ENCODE results near the gene MTA2. TPM values are rescaled to one million over a fixed set of nuclear protein-coding genes. Genes with fewer than 3 reads are reported as not detected.

MTA2 gene
- total and polyA plus RNA-seq, 10 of the 15 experiments (the other 5 are each of a cell fraction or from before 2014, with no cell fraction given), result 6.7 to 201 (median 113) TPM

- no peak for TF ChIP-seq CUX1 (IDR thresholded peaks at IDR 0.05; ENCODE audit: insufficient replicate concordance, low read depth, low read length)
- peak; percentile 39; the same call in 1 of the 2 replicates for TF ChIP-seq CREM (IDR thresholded peaks at IDR 0.05; ENCODE audit: low read depth)
- TF ChIP-seq YBX1 (IDR thresholded peaks at IDR 0.05), result no peak
- TF ChIP-seq RELA (IDR thresholded peaks at IDR 0.05; ENCODE audit: borderline replicate concordance, partially characterized antibody), result peak; percentile 80
- no peak for TF ChIP-seq KDM1A (IDR thresholded peaks at IDR 0.05; ENCODE audit: borderline replicate concordance)
- no peak for TF ChIP-seq ETV6 (conservative IDR thresholded peaks at IDR 0.05 in 1 of 2, IDR thresholded peaks at IDR 0.05 in 1 of 2; ENCODE audit: borderline replicate concordance in 1 of 2, low read depth in 1 of 2)
- TF ChIP-seq TCF3 (IDR thresholded peaks at IDR 0.05; ENCODE audit: borderline replicate concordance, insufficient read depth, low read depth, low read length), result peak; percentile 12; the same call in 1 of the 2 replicates
- TF ChIP-seq CREB1 (IDR thresholded peaks at IDR 0.05; ENCODE audit: low read depth), result peak; percentile 38; the same call in 1 of the 2 replicates
- no peak for TF ChIP-seq PAX8 (IDR thresholded peaks at IDR 0.05)
- no peak for TF ChIP-seq MEF2A (IDR thresholded peaks at IDR 0.05; ENCODE audit: insufficient read depth, low read depth, low read length)
- TF ChIP-seq PML (IDR thresholded peaks at IDR 0.05; ENCODE audit: low read length), result peak; percentile 94
- TF ChIP-seq SMAD1 (IDR thresholded peaks at IDR 0.05; ENCODE audit: low read depth, partially characterized antibody), result peak; percentile 79
- 0 out of 2 replicates have a peak, but pooled peaks have one; percentile 29 for TF ChIP-seq ZNF384 (IDR thresholded peaks at IDR 0.05; ENCODE audit: borderline replicate concordance, low read depth, low read length)
- peak; percentile 70 for TF ChIP-seq MLLT1 (IDR thresholded peaks at IDR 0.05)
- TF ChIP-seq EGR1 (IDR thresholded peaks at IDR 0.05; ENCODE audit: borderline replicate concordance in 1 of 2, low read depth in 2 of 2, low read length in 2 of 2), result no peak
- TF ChIP-seq RB1 (IDR thresholded peaks at IDR 0.05; ENCODE audit: borderline replicate concordance), result peak; percentile 41; the same call in 1 of the 2 replicates
- TF ChIP-seq ATF3 (IDR thresholded peaks at IDR 0.05; ENCODE audit: borderline replicate concordance, extremely low read depth, low read depth, low read length), result peak; percentile 48; the same call in 1 of the 2 replicates
- no peak for TF ChIP-seq ESRRA (IDR thresholded peaks at IDR 0.05; ENCODE audit: low read length)
Observed at GRCh38 chr11:62573592-62574362, 27.9 kb downstream of the MTA2 start, which contains the start of gene EEF1G (continued).

Data from GM12878 (cell line).